DND-41 (cell line): ENCODE measurements around the gene ANKS1A.

ENCODE experiments used
- ATAC-seq: fragments of 200-7000 bp; cut with Tn5 transposase; 3 replicates; pipeline ENCODE4 v1.9.1; 2021; ENCODE audit warnings: low read depth; ENCODE audit not compliant: insufficient read depth
- DNase-seq: peaks from one replicate; pipeline ENCODE4 v3.0.0-alpha.2; 2020
- H2AFZ ChIP-seq: 2 replicates; pipeline ENCODE4 v1.6.0; 2012; ENCODE audit warnings: low read depth, low read length
- H3K27ac ChIP-seq: 2 replicates; pipeline ENCODE4 v1.5.1; 2012; ENCODE audit warnings: low read length, inconsistent platforms
- H3K27me3 ChIP-seq: fragments of 200-600 bp; sonication (generic); 2 replicates; pipeline ENCODE4 v1.6.0; 2012; ENCODE audit warnings: low read length, mild to moderate bottlenecking, inconsistent platforms; ENCODE audit not compliant: insufficient read depth, poor library complexity
- H3K36me3 ChIP-seq: 2 replicates; pipeline ENCODE4 v1.5.1; 2012; ENCODE audit warnings: low read length, inconsistent platforms; ENCODE audit not compliant: insufficient read depth
- H3K4me1 ChIP-seq: 2 replicates; pipeline ENCODE4 v1.5.1; 2012; ENCODE audit warnings: mild to moderate bottlenecking, low read length; ENCODE audit not compliant: insufficient read depth
- H3K4me2 ChIP-seq: 2 replicates; pipeline ENCODE4 v1.6.0; 2012; ENCODE audit warnings: mild to moderate bottlenecking, moderate library complexity, low read length, inconsistent platforms; ENCODE audit not compliant: insufficient read depth
- H3K4me3 ChIP-seq, 2 experiments: fragments of 200-600 bp in 1 of 2; shearing (Covaris generic) in 1 of 2; 2 replicates each; pipeline ENCODE4 v1.5.1; 2012 to 2016; ENCODE audit warnings: inconsistent platforms in 2 of 2, low read length in 2 of 2, mild to moderate bottlenecking in 2 of 2, low read depth in 1 of 2, moderate library complexity in 1 of 2
- H3K79me2 ChIP-seq: 2 replicates; pipeline ENCODE4 v1.6.0; 2012; ENCODE audit warnings: low read length, inconsistent platforms; ENCODE audit not compliant: insufficient read depth
- H3K9ac ChIP-seq: 2 replicates; pipeline ENCODE4 v1.6.0; 2012; ENCODE audit warnings: low read depth, mild to moderate bottlenecking, inconsistent platforms, low read length, moderate library complexity
- H3K9me3 ChIP-seq: 2 replicates; pipeline ENCODE4 v1.5.1; 2012; ENCODE audit warnings: low read length, moderate library complexity, mild to moderate bottlenecking, inconsistent platforms; ENCODE audit not compliant: insufficient read depth, severe bottlenecking
- H4K20me1 ChIP-seq: 2 replicates; pipeline ENCODE4 v1.6.0; 2012; ENCODE audit warnings: low read length; ENCODE audit not compliant: insufficient read depth
- EZH2 ChIP-seq: IDR thresholded peaks from 3 replicates; pipeline ENCODE4 v1.6.1; 2012; ENCODE audit warnings: borderline replicate concordance, low read depth, mild to moderate bottlenecking, moderate library complexity, low read length, inconsistent platforms; ENCODE audit not compliant: severe bottlenecking
- TF ChIP-seq, protein P1 (sequence below): IDR thresholded peaks from 2 replicates; pipeline ENCODE4 v1.5.1; 2012; ENCODE audit warnings: borderline replicate concordance, low read length, moderate library complexity, mild to moderate bottlenecking; ENCODE audit not compliant: poor library complexity, severe bottlenecking; ENCODE audit errors: extremely low read depth

ANKS1A gene

GRCh38 chr6:34949636-34950035 is 60.6 kb downstream of the ANKS1A start:
- ATAC-seq (no peak), DNase-seq (no peak)
- no peaks in the 10 kb centered on the region for H3K79me2 ChIP-seq
- no peak for TF ChIP-seq EZH2
- TF ChIP-seq, protein P1, sequence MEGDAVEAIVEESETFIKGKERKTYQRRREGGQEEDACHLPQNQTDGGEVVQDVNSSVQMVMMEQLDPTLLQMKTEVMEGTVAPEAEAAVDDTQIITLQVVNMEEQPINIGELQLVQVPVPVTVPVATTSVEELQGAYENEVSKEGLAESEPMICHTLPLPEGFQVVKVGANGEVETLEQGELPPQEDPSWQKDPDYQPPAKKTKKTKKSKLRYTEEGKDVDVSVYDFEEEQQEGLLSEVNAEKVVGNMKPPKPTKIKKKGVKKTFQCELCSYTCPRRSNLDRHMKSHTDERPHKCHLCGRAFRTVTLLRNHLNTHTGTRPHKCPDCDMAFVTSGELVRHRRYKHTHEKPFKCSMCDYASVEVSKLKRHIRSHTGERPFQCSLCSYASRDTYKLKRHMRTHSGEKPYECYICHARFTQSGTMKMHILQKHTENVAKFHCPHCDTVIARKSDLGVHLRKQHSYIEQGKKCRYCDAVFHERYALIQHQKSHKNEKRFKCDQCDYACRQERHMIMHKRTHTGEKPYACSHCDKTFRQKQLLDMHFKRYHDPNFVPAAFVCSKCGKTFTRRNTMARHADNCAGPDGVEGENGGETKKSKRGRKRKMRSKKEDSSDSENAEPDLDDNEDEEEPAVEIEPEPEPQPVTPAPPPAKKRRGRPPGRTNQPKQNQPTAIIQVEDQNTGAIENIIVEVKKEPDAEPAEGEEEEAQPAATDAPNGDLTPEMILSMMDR: no peak
- H3K4me1 ChIP-seq: no peaks in the 10 kb centered on the region
- peaks cover 18% of the 10 kb centered on the region; the same call in 1 of the 2 replicates for H4K20me1 ChIP-seq
- H3K4me3 ChIP-seq: no peak overlapping the region
- no peak overlapping the region for H3K27ac ChIP-seq
- H2AFZ ChIP-seq: no peak overlapping the region
- no peaks in the 10 kb centered on the region for H3K9me3 ChIP-seq
- H3K4me2 ChIP-seq: no peak overlapping the region
- no peaks in the 10 kb centered on the region for H3K27me3 ChIP-seq
- H3K9ac ChIP-seq: no peak overlapping the region
- H3K36me3 ChIP-seq: no peaks in the 10 kb centered on the region

- Histone ChIP-seq H4K20me1 (peaks cover 18% of the 10 kb centered on the region; the same call in 1 of the 2 replicates), H3K4me3 (no peak overlapping the region), H3K79me2 (no peaks in the 10 kb centered on the region), H3K4me2 (no peak overlapping the region), H3K9ac (no peak overlapping the region), H2AFZ (no peak overlapping the region), H3K27me3 (no peaks in the 10 kb centered on the region), H3K4me1 (no peaks in the 10 kb centered on the region), H3K36me3 (no peaks in the 10 kb centered on the region), H3K27ac (no peak overlapping the region), H3K9me3 (no peaks in the 10 kb centered on the region)
- DNase-seq: no peak
- no peak for ATAC-seq
- TF ChIP-seq EZH2: no peak
- TF ChIP-seq, protein P1: no peak
Measured at GRCh38 chr6:34950849-34951248, 61.8 kb downstream of the ANKS1A start.

DNA sequence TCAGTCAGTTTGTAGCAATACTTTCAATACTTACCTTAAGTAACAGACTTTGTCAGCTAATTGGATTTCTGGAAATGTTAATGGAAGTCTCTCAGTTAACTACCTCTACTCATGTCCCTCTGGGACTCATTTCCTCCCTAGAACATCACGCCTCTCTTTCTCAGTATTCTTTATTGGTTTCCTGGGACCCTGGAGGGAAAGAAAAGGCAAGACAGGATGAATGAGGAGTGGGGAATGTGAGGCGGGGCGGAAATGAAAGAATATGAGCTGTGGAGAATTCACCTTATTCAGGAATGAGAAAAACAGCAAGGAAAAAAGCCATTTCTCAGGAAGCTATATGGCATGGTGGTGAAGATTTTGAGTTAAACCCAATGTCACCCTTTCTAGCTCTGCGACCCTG is 62.7 kb downstream of the ANKS1A start:
- Histone ChIP-seq H3K4me1 (no peaks in the 10 kb centered on the region), H3K79me2 (no peaks in the 10 kb centered on the region), H3K4me2 (no peak overlapping the region), H4K20me1 (peaks cover 18% of the 10 kb centered on the region; the same call in 1 of the 2 replicates), H2AFZ (no peak overlapping the region), H3K4me3 (no peak overlapping the region), H3K9ac (no peak overlapping the region), H3K27me3 (no peaks in the 10 kb centered on the region), H3K9me3 (no peaks in the 10 kb centered on the region), H3K36me3 (no peaks in the 10 kb centered on the region), H3K27ac (no peak overlapping the region)
- DNase-seq: no peak
- no peak for ATAC-seq
- no peak for TF ChIP-seq EZH2

DNA sequence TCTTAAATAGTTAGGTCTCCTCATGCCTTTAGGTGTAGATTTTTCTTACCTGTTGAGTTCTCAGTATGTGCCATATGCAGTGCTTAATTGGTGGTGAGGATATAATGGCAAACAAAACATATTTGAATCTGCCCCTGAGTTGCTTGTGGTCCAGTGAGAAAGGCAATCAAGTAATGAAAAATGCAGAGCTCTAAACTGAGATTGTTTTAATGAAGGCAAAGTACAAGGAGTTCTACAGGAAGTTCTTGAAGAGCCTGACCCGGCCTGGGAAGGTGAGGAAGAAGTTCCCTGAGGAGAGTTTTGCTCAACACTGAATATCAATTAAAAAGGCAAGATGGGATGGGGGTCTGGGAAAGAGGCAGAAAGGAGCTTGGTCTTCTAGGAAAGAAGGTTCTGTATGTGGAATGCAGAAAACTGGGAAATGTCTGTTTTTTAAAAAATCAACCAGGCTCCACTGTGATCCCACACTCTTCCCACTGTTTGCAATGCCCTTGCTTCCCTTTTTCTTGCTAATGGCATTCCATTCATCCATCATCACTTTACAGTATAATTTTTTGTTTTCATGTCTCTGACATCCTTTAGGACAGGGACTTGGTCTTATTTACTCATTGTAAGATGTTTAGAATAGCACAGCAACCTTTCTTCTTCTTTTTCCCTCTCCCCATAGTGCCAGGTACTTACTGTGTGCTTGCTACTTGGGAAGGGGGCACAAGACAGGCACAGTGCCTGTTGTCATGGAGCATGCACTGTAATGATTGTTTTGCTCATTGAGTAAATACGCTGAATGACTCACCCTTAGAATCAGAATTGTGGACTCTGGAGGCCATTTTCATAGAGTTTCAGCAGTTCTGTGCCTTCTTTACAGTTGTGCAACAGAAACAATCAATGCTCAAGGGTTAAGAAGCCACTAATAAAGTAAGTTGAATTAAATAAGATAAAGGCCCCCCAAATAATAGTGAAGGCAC is 64.3 kb downstream of the ANKS1A start:
- no peak for DNase-seq
- H3K4me2 ChIP-seq: no peak overlapping the region

More for the DNA sequence above, 64.3 kb downstream of the ANKS1A start:
- Histone ChIP-seq H3K9me3 (no peaks in the 10 kb centered on the region), H3K4me1 (no peaks in the 10 kb centered on the region), H3K36me3 (no peaks in the 10 kb centered on the region), H3K27ac (no peak overlapping the region), H2AFZ (no peak overlapping the region), H3K27me3 (no peaks in the 10 kb centered on the region), H3K9ac (no peak overlapping the region), H4K20me1 (peaks cover 18% of the 10 kb centered on the region; the same call in 1 of the 2 replicates), H3K4me3 (no peak overlapping the region), H3K79me2 (no peaks in the 10 kb centered on the region)
- TF ChIP-seq, protein P1: no peak
- no peak for TF ChIP-seq EZH2
- ATAC-seq: no peak
